H1 (cell line): ENCODE measurements around the gene PRR12. TPM values are rescaled to one million over a fixed set of nuclear protein-coding genes. Genes with fewer than 3 reads are reported as not detected.

Experiments
- CTCF ChIA-PET: fragments of 300-600 bp; sonication (Branson Sonifier 250); formaldehyde crosslinking; loops from one replicate; lab custom pipeline; 2021; ENCODE audit not compliant: partially characterized antibody; lab: Charles Lee
- POLR2A ChIA-PET: fragments of 300-600 bp; sonication (Branson Sonifier 250); formaldehyde crosslinking; loops from one replicate; lab custom pipeline; 2021; ENCODE audit warnings: inconsistent platforms; ENCODE audit not compliant: partially characterized antibody; lab: Charles Lee
- DNase-seq, 2 experiments: peaks; one replicate each; pipeline versions ENCODE4 v3.0.0 to v3.0.0-alpha.2; 2010 to 2022; ENCODE audit warnings: low spot score in 2 of 2, low read depth in 1 of 2, mixed read lengths in 1 of 2
- FAIRE-seq: peaks from 2 replicates; lab custom pipeline; 2011; peaks lifted over from hg19 to GRCh38; lab: Jason Lieb, UNC
- H2AFZ ChIP-seq: 2 replicates; pipeline ENCODE4 v1.8.1; 2012; ENCODE audit warnings: low read length, inconsistent platforms
- H2AK5ac ChIP-seq: 2 replicates; pipeline ENCODE4 v1.6.1; 2013; ENCODE audit warnings: low read depth, low read length
- H2BK120ac ChIP-seq: replicated peaks from 2 replicates; pipeline ENCODE3; 2013; ENCODE audit warnings: low read depth, low read length, inconsistent platforms
- H2BK12ac ChIP-seq: 2 replicates; pipeline ENCODE4 v1.6.1; 2013; ENCODE audit warnings: low read depth, low read length
- H2BK15ac ChIP-seq: 2 replicates; pipeline ENCODE4 v1.6.1; 2013; ENCODE audit warnings: low read length
- H2BK20ac ChIP-seq: 2 replicates; pipeline ENCODE4 v1.6.1; 2013; ENCODE audit warnings: low read length
- H2BK5ac ChIP-seq: 2 replicates; pipeline ENCODE4 v1.6.1; 2013; ENCODE audit warnings: low read depth, low read length
- H3K14ac ChIP-seq: 2 replicates; pipeline ENCODE4 v1.6.1; 2013; ENCODE audit warnings: inconsistent platforms; ENCODE audit not compliant: insufficient read length
- H3K18ac ChIP-seq: 2 replicates; pipeline ENCODE4 v1.6.1; 2013; ENCODE audit warnings: low read length; ENCODE audit errors: extremely low read depth
- H3K23ac ChIP-seq: 2 replicates; pipeline ENCODE4 v1.6.1; 2013; ENCODE audit warnings: inconsistent platforms; ENCODE audit not compliant: insufficient read length
- H3K23me2 ChIP-seq: 2 replicates; pipeline ENCODE4 v1.6.1; 2013; ENCODE audit warnings: low read depth, low read length
- H3K27ac ChIP-seq: 2 replicates; pipeline ENCODE4 v1.6.1; 2011; ENCODE audit warnings: low read depth, low read length, inconsistent platforms
- H3K27me3 ChIP-seq, 4 experiments: replicated peaks in 1 of 4; 1 replicate in 1 of 4; 2 replicates in 3 of 4; pipeline versions ENCODE4 v1.6.1 to v1.8.1; 2011 to 2013; ENCODE audit warnings: low read length in 3 of 4, mild to moderate bottlenecking in 3 of 4, inconsistent platforms in 2 of 4, mixed read lengths in 2 of 4, moderate library complexity in 1 of 4; ENCODE audit not compliant: control insufficient read depth in 3 of 4, insufficient read depth in 3 of 4; ENCODE audit errors: extremely low read depth in 1 of 4
- H3K36me3 ChIP-seq, 4 experiments: 2 replicates each; pipeline versions ENCODE4 v1.6.1 to v1.8.1; 2011 to 2013; ENCODE audit warnings: mild to moderate bottlenecking in 4 of 4, low read length in 3 of 4, moderate library complexity in 2 of 4, control low read depth in 1 of 4, inconsistent platforms in 1 of 4; ENCODE audit not compliant: insufficient read depth in 4 of 4, control insufficient read depth in 2 of 4
- H3K4ac ChIP-seq: replicated peaks from 2 replicates; pipeline ENCODE3; 2013; ENCODE audit warnings: low read length, low read depth, mixed read lengths, inconsistent platforms; ENCODE audit not compliant: insufficient read length
- H3K4me1 ChIP-seq, 4 experiments: replicated peaks in 1 of 4; 1 replicate in 1 of 4; 2 replicates in 3 of 4; pipeline versions ENCODE4 v1.6.1 to v1.8.1; 2011 to 2013; ENCODE audit warnings: low read length in 3 of 4, inconsistent platforms in 2 of 4, mixed read lengths in 1 of 4; ENCODE audit not compliant: insufficient read depth in 4 of 4, control insufficient read depth in 3 of 4
- H3K4me2 ChIP-seq, 2 experiments: 2 replicates each; pipeline versions ENCODE4 v1.6.1 to v1.8.1; 2011 to 2013; ENCODE audit warnings: low read depth in 2 of 2, low read length in 2 of 2, control low read depth in 1 of 2, inconsistent platforms in 1 of 2, mild to moderate bottlenecking in 1 of 2; ENCODE audit not compliant: insufficient read depth in 1 of 2
- H3K4me3 ChIP-seq, 4 experiments: fragments of 200-600, 300-600 bp in 1 of 4; sonication (generic), shearing (Covaris generic), sonication (Bioruptor Twin) in 1 of 4; 2 replicates each; pipeline versions ENCODE4 v1.5.1 to v1.8.1; 2011 to 2016; ENCODE audit warnings: low read length in 4 of 4, low read depth in 3 of 4, control low read depth in 2 of 4, inconsistent platforms in 2 of 4, mild to moderate bottlenecking in 2 of 4, mixed read lengths in 1 of 4, moderate library complexity in 1 of 4; ENCODE audit not compliant: insufficient read depth in 2 of 4; ENCODE audit errors: extremely low read depth in 1 of 4
- H3K56ac ChIP-seq: replicated peaks from 2 replicates; pipeline ENCODE3; 2013; ENCODE audit warnings: low read depth, mild to moderate bottlenecking, mixed read lengths, low read length, inconsistent platforms; ENCODE audit not compliant: insufficient read length
- H3K79me1 ChIP-seq: 2 replicates; pipeline ENCODE4 v1.6.1; 2013; ENCODE audit warnings: low read depth, low read length, control low read depth
- H3K79me2 ChIP-seq, 2 experiments: 2 replicates each; pipeline versions ENCODE4 v1.6.1 to v1.8.1; 2012 to 2013; ENCODE audit warnings: low read length in 2 of 2, mild to moderate bottlenecking in 2 of 2, inconsistent platforms in 1 of 2; ENCODE audit not compliant: insufficient read depth in 2 of 2, control insufficient read depth in 1 of 2
- H3K9ac ChIP-seq, 4 experiments: replicated peaks in 1 of 4; 1 replicate in 1 of 4; 2 replicates in 3 of 4; pipeline versions ENCODE4 v1.6.1 to v1.8.1; 2011 to 2013; ENCODE audit warnings: low read depth in 3 of 4, low read length in 3 of 4, control low read depth in 2 of 4, mild to moderate bottlenecking in 2 of 4, moderate library complexity in 2 of 4, inconsistent platforms in 1 of 4; ENCODE audit errors: extremely low read depth in 1 of 4
- H3K9me3 ChIP-seq, 2 experiments: 2 replicates each; pipeline versions ENCODE4 v1.6.1 to v1.8.1; 2012 to 2013; ENCODE audit warnings: mild to moderate bottlenecking in 2 of 2, moderate library complexity in 2 of 2, control low read depth in 1 of 2, inconsistent platforms in 1 of 2, low read depth in 1 of 2, low read length in 1 of 2, mixed read lengths in 1 of 2; ENCODE audit not compliant: insufficient read depth in 2 of 2
- H4K20me1 ChIP-seq, 2 experiments: replicated peaks in 1 of 2; 2 replicates each; pipeline versions ENCODE3 to v1.8.1; 2011 to 2013; ENCODE audit warnings: inconsistent platforms in 2 of 2, low read length in 2 of 2, mild to moderate bottlenecking in 1 of 2; ENCODE audit not compliant: insufficient read depth in 2 of 2, control insufficient read depth in 1 of 2
- H4K5ac ChIP-seq: 2 replicates; pipeline ENCODE4 v1.6.1; 2013; ENCODE audit warnings: low read length, low read depth, mixed read lengths, inconsistent platforms; ENCODE audit not compliant: insufficient read length
- H4K8ac ChIP-seq: 2 replicates; pipeline ENCODE4 v1.8.0; 2013; ENCODE audit warnings: mild to moderate bottlenecking, moderate library complexity, low read length, inconsistent platforms; ENCODE audit not compliant: insufficient read depth; ENCODE audit errors: extremely low read depth
- H4K91ac ChIP-seq: replicated peaks from 2 replicates; pipeline ENCODE3; 2013; ENCODE audit warnings: low read length, mixed read lengths, inconsistent platforms; ENCODE audit not compliant: insufficient read length
- JUN ChIP-seq: IDR thresholded peaks from 2 replicates; pipeline ENCODE4 v1.6.1; 2011; ENCODE audit warnings: low read depth, mild to moderate bottlenecking, improper control_type of control experiment, low read length
- MAFK ChIP-seq: IDR thresholded peaks from 2 replicates; pipeline ENCODE4 v1.6.1; 2012; ENCODE audit warnings: low read depth, mild to moderate bottlenecking, improper control_type of control experiment, low read length
- WGBS, 2 experiments: shearing (Covaris generic) in 1 of 2; methylation state at CpG; one replicate each; pipeline versions ENCODE4 v1.1.6 to v1.1.7; 2013 to 2015; ENCODE audit warnings: low lambda C conversion rate in 2 of 2, mixed read lengths in 2 of 2, inconsistent platforms in 1 of 2, low coverage in 1 of 2, missing lambda C conversion rate in 1 of 2; ENCODE audit not compliant: insufficient replicate concordance in 2 of 2, insufficient coverage in 1 of 2, insufficient read length in 1 of 2; ENCODE audit errors: extremely low coverage in 1 of 2, missing lambda C conversion rate in 1 of 2; 5-methylcytosine and 5-hydroxymethylcytosine counted together
- polyA plus RNA-seq, 7 experiments: library from polyadenylated mRNA; depleted of rRNA in 3 of 7; stranded (reverse) in 5 of 7; unstranded in 2 of 7; fragments of >200 nt in 5 of 7; fragments of 200-250 nt in 2 of 7; gene quantifications; 1 replicate in 5 of 7; 2 replicates in 1 of 7; 4 replicates in 1 of 7; pipeline versions ENCODE4 v1.2.1 to v1.2.3, GENCODE V29; 2011 to 2013; ENCODE audit warnings: missing spikeins in 2 of 7, mixed read lengths in 2 of 7
- total RNA-seq: library from RNA; stranded (reverse); fragmentation: NEBNext Ultra II Directional; extraction: Animal tissue kit (Norgen Biotek cat#: 25700); gene quantifications from 2 replicates; pipeline ENCODE4 v1.2.1, GENCODE V29; 2021
- TF ChIP-seq, protein P1 (sequence below), 3 experiments: IDR thresholded peaks; 1 replicate in 2 of 3; 2 replicates in 1 of 3; pipeline versions ENCODE4 v1.5.1 to v1.6.1; 2011; ENCODE audit warnings: low read length in 3 of 3, mild to moderate bottlenecking in 3 of 3, inconsistent platforms in 2 of 3, low read depth in 1 of 3, moderate library complexity in 1 of 3; ENCODE audit not compliant: insufficient read depth in 1 of 3; ENCODE audit errors: control extremely low read depth in 1 of 3

Gene PRR12
- total and polyA plus RNA-seq, 2 of the 8 experiments (the other 6 are each of a cell fraction or from before 2014, with no cell fraction given), result 2.5 to 59.4 TPM

DNA sequence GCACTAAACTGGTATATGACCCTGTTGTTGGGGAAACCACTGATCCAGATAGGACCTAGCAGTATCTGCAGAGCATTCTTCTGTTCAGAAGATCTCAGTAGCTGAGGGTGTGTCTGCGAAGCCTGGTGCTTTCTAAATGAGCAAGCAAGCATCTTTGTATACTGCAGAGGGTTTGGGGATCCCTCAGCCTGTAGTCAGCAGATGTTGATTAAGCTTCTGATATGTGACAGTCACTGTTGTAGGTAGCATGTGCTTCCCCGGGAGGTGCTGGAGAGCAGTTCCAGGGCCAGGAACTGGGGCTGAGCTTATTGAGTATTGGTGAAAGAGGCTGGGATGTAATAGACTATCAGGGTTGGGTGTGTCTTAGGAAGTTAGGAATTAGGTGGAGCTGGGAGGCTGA lies 52.5 kb downstream of the PRR12 start:
- Histone ChIP-seq H3K18ac (no peak overlapping the region), H4K5ac (no peak overlapping the region), H3K23me2 (peaks cover 7% of the 10 kb centered on the region), H4K91ac (no peak overlapping the region), H3K36me3 (peaks cover 0 to 13% (median 9%) of the 10 kb centered on the region in 4 experiments; a peak in 5 of 8 replicates), H3K23ac (no peak overlapping the region), H2AFZ (no peak overlapping the region), H3K4ac (no peak overlapping the region), H3K4me3 (peak overlapping the region in 2 of 4 experiments; percentile 13 to 98; a peak in 2 of 8 replicates), H3K27me3 (no peaks in the 10 kb centered on the region), H2AK5ac (no peak overlapping the region)
- ChIA-PET CTCF (interaction anchor here (0.6 to 2.9 kb wide), 12 partner anchors 13 to 587 kb away, joined by 3 to 14 read pairs (median 4); partner anchors contain the start of genes BCL2L12 and IRF3), POLR2A (interaction anchor here (0.6 to 50.7 kb wide), 10 partner anchors 9 to 212 kb away, joined by 3 to 840 read pairs (median 5); partner anchors contain the start of genes BCL2L12, IRF3, PRMT1 and PRR12)
- TF ChIP-seq, protein P1, sequence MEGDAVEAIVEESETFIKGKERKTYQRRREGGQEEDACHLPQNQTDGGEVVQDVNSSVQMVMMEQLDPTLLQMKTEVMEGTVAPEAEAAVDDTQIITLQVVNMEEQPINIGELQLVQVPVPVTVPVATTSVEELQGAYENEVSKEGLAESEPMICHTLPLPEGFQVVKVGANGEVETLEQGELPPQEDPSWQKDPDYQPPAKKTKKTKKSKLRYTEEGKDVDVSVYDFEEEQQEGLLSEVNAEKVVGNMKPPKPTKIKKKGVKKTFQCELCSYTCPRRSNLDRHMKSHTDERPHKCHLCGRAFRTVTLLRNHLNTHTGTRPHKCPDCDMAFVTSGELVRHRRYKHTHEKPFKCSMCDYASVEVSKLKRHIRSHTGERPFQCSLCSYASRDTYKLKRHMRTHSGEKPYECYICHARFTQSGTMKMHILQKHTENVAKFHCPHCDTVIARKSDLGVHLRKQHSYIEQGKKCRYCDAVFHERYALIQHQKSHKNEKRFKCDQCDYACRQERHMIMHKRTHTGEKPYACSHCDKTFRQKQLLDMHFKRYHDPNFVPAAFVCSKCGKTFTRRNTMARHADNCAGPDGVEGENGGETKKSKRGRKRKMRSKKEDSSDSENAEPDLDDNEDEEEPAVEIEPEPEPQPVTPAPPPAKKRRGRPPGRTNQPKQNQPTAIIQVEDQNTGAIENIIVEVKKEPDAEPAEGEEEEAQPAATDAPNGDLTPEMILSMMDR (IDR thresholded peaks at IDR 0.05; ENCODE audit: control extremely low read depth in 1 of 3, insufficient read depth in 1 of 3, low read depth in 1 of 3, low read length in 3 of 3), result 0 out of 4 replicates have a peak, but pooled peaks of 1 of the 3 experiments have one; percentile 12
- TF ChIP-seq MAFK, result no peak
- TF ChIP-seq JUN, result no peak
- TF ChIP-seq, all 59 proteins: peak for 1
- no peak overlapping the region for H3K27ac ChIP-seq
- peak overlapping the region in 1 of 2 experiments; percentile 87; a peak in 1 of 4 replicates for H3K4me2 ChIP-seq
- H2BK5ac ChIP-seq, result no peak overlapping the region
- FAIRE-seq (no peak), DNase-seq (no peak)
- 87% methylated on average over 2 of the region's 2 CpGs; no CpG with 5 or more reads in 1 of the 2 experiments for WGBS, 2 experiments
- no peaks in the 10 kb centered on the region for H3K9me3 ChIP-seq
- H3K79me1 ChIP-seq, result peaks cover 17% of the 10 kb centered on the region
- H4K8ac ChIP-seq, result no peak overlapping the region
- H3K14ac ChIP-seq, result no peak overlapping the region
- no peak overlapping the region for H2BK12ac ChIP-seq
- peaks cover 2 to 12% (median 8%) of the 10 kb centered on the region in 4 experiments for H3K4me1 ChIP-seq
- peaks cover 10 to 32% of the 10 kb centered on the region in 2 experiments for H3K79me2 ChIP-seq
- peaks cover 3 to 21% of the 10 kb centered on the region in 2 experiments for H4K20me1 ChIP-seq
- H3K9ac ChIP-seq, result peak overlapping the region in 3 of 4 experiments; percentile 23 to 45 (median 25); a peak in 4 of 7 replicates
- no peak overlapping the region for H2BK20ac ChIP-seq
- no peak overlapping the region for H2BK120ac ChIP-seq
- H3K56ac ChIP-seq, result no peak overlapping the region
- no peak overlapping the region for H2BK15ac ChIP-seq
